ENCODE measurements around the gene GIGYF2. TPM values are rescaled to one million over a fixed set of nuclear protein-coding genes. Genes with fewer than 3 reads are reported as not detected.

Gene GIGYF2
- total and polyA plus RNA-seq, 3 donors from 2014 or later = 107 to 173 (median 150) TPM

GRCh38 chr2:232883116-232883721 is 186.1 kb downstream of the GIGYF2 start:
- Histone ChIP-seq H3K4me1 (no peaks in the 10 kb centered on the region), H3K9me3 (no peaks in the 10 kb centered on the region), H3K27ac (no peak overlapping the region), H3K27me3 (no peaks in the 10 kb centered on the region), H3K4me3 (no peak overlapping the region), H3K36me3 (ENCODE audit: low read depth, missing control alignments) (no peaks in the 10 kb centered on the region)
- intact Hi-C loops (cut with DNase I; ENCODE audit: low total_unique reads) = no loop called here
- DNase-seq = no peak
- TF ChIP-seq POLR2A (IDR thresholded peaks at IDR 0.05) = no peak
- no peak for TF ChIP-seq CTCF (IDR thresholded peaks at IDR 0.05)
- WGBS, 2 donors = 89 to 90% methylated on average over 19 to 28 of the region's 29 CpGs

GRCh38 chr2:232884001-232884421 is 186.9 kb downstream of the GIGYF2 start:
- H3K4me1 ChIP-seq = no peaks in the 10 kb centered on the region
- H3K27me3 ChIP-seq = no peaks in the 10 kb centered on the region
- no peak overlapping the region for H3K4me3 ChIP-seq
- WGBS, 2 donors = 80 to 88% methylated on average over 2 to 11 of the region's 11 CpGs
- TF ChIP-seq POLR2A (IDR thresholded peaks at IDR 0.05) = no peak
- TF ChIP-seq CTCF (IDR thresholded peaks at IDR 0.05) = no peak
- H3K9me3 ChIP-seq = no peaks in the 10 kb centered on the region
- no peak overlapping the region for H3K27ac ChIP-seq
- H3K36me3 ChIP-seq (ENCODE audit: low read depth, missing control alignments) = no peaks in the 10 kb centered on the region
- DNase-seq = no peak
- intact Hi-C loops (cut with DNase I; ENCODE audit: low total_unique reads) = no loop called here

GRCh38 chr2:232884549-232885263 is 187.6 kb downstream of the GIGYF2 start:
- Histone ChIP-seq H3K9me3 (no peaks in the 10 kb centered on the region), H3K4me3 (no peak overlapping the region), H3K27ac (no peak overlapping the region), H3K27me3 (no peaks in the 10 kb centered on the region), H3K36me3 (ENCODE audit: low read depth, missing control alignments) (no peaks in the 10 kb centered on the region), H3K4me1 (no peaks in the 10 kb centered on the region)
- intact Hi-C loops (cut with DNase I; ENCODE audit: low total_unique reads) = no loop called here
- WGBS, 2 donors = 72 to 93% methylated on average over 11 to 27 of the region's 27 CpGs
- no peak for DNase-seq
- TF ChIP-seq POLR2A (IDR thresholded peaks at IDR 0.05) = no peak
- no peak for TF ChIP-seq CTCF (IDR thresholded peaks at IDR 0.05)

GRCh38 chr2:232885264-232885961 is 188.3 kb downstream of the GIGYF2 start:
- no peaks in the 10 kb centered on the region for H3K9me3 ChIP-seq
- TF ChIP-seq CTCF (IDR thresholded peaks at IDR 0.05) (no peak), POLR2A (IDR thresholded peaks at IDR 0.05) (no peak)
- H3K4me1 ChIP-seq = peaks cover 1% of the 10 kb centered on the region
- H3K27me3 ChIP-seq = no peaks in the 10 kb centered on the region
- intact Hi-C loops (cut with DNase I; ENCODE audit: low total_unique reads) = no loop called here
- no peak overlapping the region for H3K4me3 ChIP-seq
- no peaks in the 10 kb centered on the region for H3K36me3 ChIP-seq (ENCODE audit: low read depth, missing control alignments)
- H3K27ac ChIP-seq = no peak overlapping the region
- WGBS, 2 donors = 83 to 89% methylated on average over 23 to 25 of the region's 25 CpGs
- no peak for DNase-seq
